Measurements from ENCODE around the gene ITGAL.

DNA sequence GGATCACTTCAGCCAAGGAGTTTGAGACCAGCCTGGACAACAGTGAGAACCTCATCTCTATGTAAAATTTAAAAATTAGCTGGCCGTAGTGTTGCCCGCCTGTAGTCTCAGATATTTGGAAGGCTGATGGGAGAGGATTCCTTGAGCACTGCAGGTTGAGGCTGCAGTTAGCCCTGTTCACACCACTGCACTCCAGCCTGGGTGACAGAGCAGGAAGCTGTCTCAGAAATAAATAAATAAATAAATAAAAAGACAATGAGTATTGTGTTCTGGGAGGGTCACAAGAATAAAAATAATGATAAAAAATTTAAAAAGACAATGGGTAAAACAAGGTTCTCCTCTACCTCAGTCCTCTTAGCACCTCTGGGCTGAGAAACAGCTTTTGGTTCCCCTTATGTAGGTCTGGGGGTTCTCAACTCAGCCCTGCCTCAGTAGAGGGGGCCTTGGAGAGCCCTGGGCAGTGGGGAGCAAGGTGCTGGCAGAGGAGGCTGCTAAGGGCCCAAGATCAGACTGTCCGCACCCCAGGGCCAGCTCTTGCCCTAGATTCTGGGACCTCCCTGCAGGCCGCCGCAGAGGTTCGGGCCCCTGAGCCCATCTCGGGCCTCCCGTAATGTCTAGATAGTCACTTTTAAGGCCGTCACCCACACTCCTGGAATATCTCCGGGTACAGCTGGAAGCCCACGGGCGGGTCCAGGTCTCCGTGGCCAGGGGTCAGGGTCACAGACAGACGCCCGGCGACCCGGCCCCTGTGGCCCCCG is 82.2 kb downstream of the ITGAL start:
- no peak for TF ChIP-seq EZH2 (optimal IDR thresholded peaks at IDR 0.05; ENCODE audit: low read depth, low read length)
- no peak for TF ChIP-seq EZH2phosphoT487 (IDR thresholded peaks at IDR 0.05; ENCODE audit: low read length)
- TF ChIP-seq, protein P1, sequence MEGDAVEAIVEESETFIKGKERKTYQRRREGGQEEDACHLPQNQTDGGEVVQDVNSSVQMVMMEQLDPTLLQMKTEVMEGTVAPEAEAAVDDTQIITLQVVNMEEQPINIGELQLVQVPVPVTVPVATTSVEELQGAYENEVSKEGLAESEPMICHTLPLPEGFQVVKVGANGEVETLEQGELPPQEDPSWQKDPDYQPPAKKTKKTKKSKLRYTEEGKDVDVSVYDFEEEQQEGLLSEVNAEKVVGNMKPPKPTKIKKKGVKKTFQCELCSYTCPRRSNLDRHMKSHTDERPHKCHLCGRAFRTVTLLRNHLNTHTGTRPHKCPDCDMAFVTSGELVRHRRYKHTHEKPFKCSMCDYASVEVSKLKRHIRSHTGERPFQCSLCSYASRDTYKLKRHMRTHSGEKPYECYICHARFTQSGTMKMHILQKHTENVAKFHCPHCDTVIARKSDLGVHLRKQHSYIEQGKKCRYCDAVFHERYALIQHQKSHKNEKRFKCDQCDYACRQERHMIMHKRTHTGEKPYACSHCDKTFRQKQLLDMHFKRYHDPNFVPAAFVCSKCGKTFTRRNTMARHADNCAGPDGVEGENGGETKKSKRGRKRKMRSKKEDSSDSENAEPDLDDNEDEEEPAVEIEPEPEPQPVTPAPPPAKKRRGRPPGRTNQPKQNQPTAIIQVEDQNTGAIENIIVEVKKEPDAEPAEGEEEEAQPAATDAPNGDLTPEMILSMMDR (IDR thresholded peaks at IDR 0.05; ENCODE audit: low read length) = no peak

Measured in MM.1S (cell line).